ENCODE measurements around the gene SRA1.

The SRA1 gene

GRCh38 chr5:140548791-140549190 is 8.5 kb downstream of the SRA1 start:
- no peak for DNase-seq

GRCh38 chr5:140548300-140548688 is 9.0 kb downstream of the SRA1 start:
- DNase-seq: no peak

GRCh38 chr5:140547508-140548299 is 9.6 kb downstream of the SRA1 start, which contains the start of gene EIF4EBP3:
Gene EIF4EBP3, plus strand, starts transcription at chr5:140547662. Its CDS starts 76 bp downstream, at chr5:140547738.
- DNase-seq: peak; percentile 87

GRCh38 chr5:140546851-140547507 is 10.3 kb downstream of the SRA1 start:
- no peak for DNase-seq

- DNase-seq: no peak
Observed at GRCh38 chr5:140545606-140546005, 11.7 kb downstream of the SRA1 start.

GRCh38 chr5:140544986-140545385 is 12.3 kb downstream of the SRA1 start:
- no peak for DNase-seq

- DNase-seq: no peak
Observed at GRCh38 chr5:140542972-140543371, 14.3 kb downstream of the SRA1 start.

GRCh38 chr5:140540227-140540626 is 17.0 kb downstream of the SRA1 start:
- no peak for DNase-seq

- no peak for DNase-seq
Observed at GRCh38 chr5:140524003-140524402, 33.3 kb downstream of the SRA1 start.

GRCh38 chr5:140513124-140513523 is 44.1 kb downstream of the SRA1 start:
- DNase-seq: no peak

- no peak for DNase-seq
Observed at GRCh38 chr5:140509898-140510297, 47.4 kb downstream of the SRA1 start.

- DNase-seq: no peak
Observed at GRCh38 chr5:140502834-140503233, 54.4 kb downstream of the SRA1 start.

All from activated CD4-positive, alpha-beta T cell treated with anti-CD3 and anti-CD28 coated beads, Interleukin-2, amount 50 U/mL, for 1 hour (primary cell).